Smooth muscle cell (in vitro differentiated cells): ENCODE results near the gene ATP13A3. TPM values are rescaled to one million over a fixed set of nuclear protein-coding genes. Genes with fewer than 3 reads are reported as not detected.
A peak's percentile ranks its signal among the peaks of the same experiment; 100 is the strongest.
"Not testable (repeated sequence)": the region's sequence is repeated elsewhere in the genome, so short reads cannot be mapped to it uniquely, and the experiment has no call there.

Experiments
- DNase-seq: peaks from one replicate; lab custom pipeline; 2025; ENCODE audit not compliant: unreplicated experiment; lab: John Stamatoyannopoulos, UW
- H2AFZ ChIP-seq: fragments of 200-600 bp; sonication (generic); 2 replicates; pipeline ENCODE4 v1.6.0; 2016; ENCODE audit warnings: antibody characterized with exemption, low read depth, mild to moderate bottlenecking
- H3F3A ChIP-seq: fragments of 200-600 bp; sonication (generic); 2 replicates; pipeline ENCODE4 v1.6.0; 2017; ENCODE audit warnings: antibody characterized with exemption, low read depth
- H3K27ac ChIP-seq: fragments of 200-600 bp; sonication (generic); 2 replicates; pipeline ENCODE4 v1.5.1; 2016; ENCODE audit warnings: low read depth, mild to moderate bottlenecking
- H3K27me3 ChIP-seq: fragments of 200-600 bp; sonication (generic); 2 replicates; pipeline ENCODE4 v1.6.1; 2016; ENCODE audit warnings: low read depth, mild to moderate bottlenecking
- H3K36me3 ChIP-seq: fragments of 200-600 bp; sonication (generic); 2 replicates; pipeline ENCODE4 v1.5.1; 2016; ENCODE audit warnings: low read depth
- H3K4me1 ChIP-seq: fragments of 200-600 bp; sonication (generic); 2 replicates; pipeline ENCODE4 v1.5.1; 2016; ENCODE audit warnings: low read depth
- H3K4me2 ChIP-seq: fragments of 200-600 bp; sonication (generic); 2 replicates; pipeline ENCODE4 v1.6.0; 2016; ENCODE audit warnings: mild to moderate bottlenecking
- H3K4me3 ChIP-seq: fragments of 200-600 bp; sonication (generic); 2 replicates; pipeline ENCODE4 v1.5.1; 2016; ENCODE audit warnings: mild to moderate bottlenecking
- H3K79me2 ChIP-seq: fragments of 200-600 bp; sonication (generic); 2 replicates; pipeline ENCODE4 v1.6.0; 2016; ENCODE audit warnings: low read depth, mild to moderate bottlenecking
- H3K9ac ChIP-seq: fragments of 200-600 bp; sonication (generic); 2 replicates; pipeline ENCODE4 v1.6.0; 2016; ENCODE audit warnings: low read depth
- H3K9me3 ChIP-seq: fragments of 200-600 bp; sonication (generic); replicated peaks from 2 replicates; pipeline ENCODE4 v1.5.1; 2016; ENCODE audit warnings: low read depth
- H4K20me1 ChIP-seq: fragments of 200-600 bp; sonication (generic); 2 replicates; pipeline ENCODE4 v1.6.0; 2016; ENCODE audit warnings: low read depth
- WGBS: methylation state at CpG from one replicate; pipeline ENCODE4 v1.1.7; 2016; ENCODE audit warnings: low lambda C conversion rate; 5-methylcytosine and 5-hydroxymethylcytosine counted together
- polyA plus RNA-seq: library from polyadenylated mRNA; unstranded; fragments of >200 nt; fragmentation: Nextera tagmentation; extraction: Ambion mirVana; gene quantifications from 2 replicates; pipeline ENCODE4 v1.2.1, GENCODE V29; 2016
- total RNA-seq: library from RNA; depleted of rRNA; stranded (reverse); fragments of >200 nt; gene quantifications from 2 replicates; pipeline ENCODE4 v1.2.3, GENCODE V29; 2014
- TF ChIP-seq, protein P1 (sequence below): fragments of 200-600 bp; sonication (generic); IDR thresholded peaks from 2 replicates; pipeline ENCODE4 v1.5.1; 2017; ENCODE audit warnings: borderline replicate concordance, mild to moderate bottlenecking, antibody characterized with exemption; ENCODE audit not compliant: insufficient read depth, poor library complexity, severe bottlenecking

ATP13A3 gene
- total and polyA plus RNA-seq, 2 experiments from 2014 or later, result 13.5 to 65.3 TPM

DNA sequence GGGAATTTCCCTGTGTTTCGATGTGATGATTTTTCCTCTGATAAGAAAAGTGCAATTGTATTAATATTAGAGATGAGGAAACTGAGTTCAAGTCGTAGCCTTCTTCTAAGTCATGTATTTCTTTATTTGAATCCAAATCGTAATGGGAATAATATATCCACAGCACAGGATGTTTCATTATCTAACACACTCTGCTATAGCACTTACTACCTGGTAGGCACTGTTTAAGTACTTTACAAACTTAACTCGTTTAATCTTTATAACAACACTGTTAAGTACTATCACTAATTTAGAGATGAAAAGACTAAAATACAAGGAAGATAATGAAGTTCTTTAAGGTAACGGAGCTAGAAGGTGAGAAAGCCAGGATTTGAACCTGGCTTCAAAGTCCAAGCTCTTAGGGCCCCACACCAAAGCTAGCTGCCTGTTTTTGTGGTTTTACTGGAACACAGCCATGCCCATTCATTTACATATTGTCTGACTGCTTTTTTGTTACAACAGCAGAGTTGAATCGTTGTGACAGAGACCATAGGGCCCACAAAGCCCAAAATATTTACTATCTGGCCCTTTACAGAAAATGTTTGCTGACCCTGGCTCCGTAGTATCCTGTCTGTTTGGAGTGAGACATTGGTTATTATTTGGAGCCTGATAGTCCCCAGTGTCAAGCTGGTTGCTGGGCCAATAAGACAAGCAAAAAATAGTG, 9.6 kb upstream of the ATP13A3 start:
- TF ChIP-seq, protein P1, sequence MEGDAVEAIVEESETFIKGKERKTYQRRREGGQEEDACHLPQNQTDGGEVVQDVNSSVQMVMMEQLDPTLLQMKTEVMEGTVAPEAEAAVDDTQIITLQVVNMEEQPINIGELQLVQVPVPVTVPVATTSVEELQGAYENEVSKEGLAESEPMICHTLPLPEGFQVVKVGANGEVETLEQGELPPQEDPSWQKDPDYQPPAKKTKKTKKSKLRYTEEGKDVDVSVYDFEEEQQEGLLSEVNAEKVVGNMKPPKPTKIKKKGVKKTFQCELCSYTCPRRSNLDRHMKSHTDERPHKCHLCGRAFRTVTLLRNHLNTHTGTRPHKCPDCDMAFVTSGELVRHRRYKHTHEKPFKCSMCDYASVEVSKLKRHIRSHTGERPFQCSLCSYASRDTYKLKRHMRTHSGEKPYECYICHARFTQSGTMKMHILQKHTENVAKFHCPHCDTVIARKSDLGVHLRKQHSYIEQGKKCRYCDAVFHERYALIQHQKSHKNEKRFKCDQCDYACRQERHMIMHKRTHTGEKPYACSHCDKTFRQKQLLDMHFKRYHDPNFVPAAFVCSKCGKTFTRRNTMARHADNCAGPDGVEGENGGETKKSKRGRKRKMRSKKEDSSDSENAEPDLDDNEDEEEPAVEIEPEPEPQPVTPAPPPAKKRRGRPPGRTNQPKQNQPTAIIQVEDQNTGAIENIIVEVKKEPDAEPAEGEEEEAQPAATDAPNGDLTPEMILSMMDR, result no peak
- no peak overlapping the region for H3K4me3 ChIP-seq
- 63% methylated on average over 7 of the region's 7 CpGs for WGBS

DNA sequence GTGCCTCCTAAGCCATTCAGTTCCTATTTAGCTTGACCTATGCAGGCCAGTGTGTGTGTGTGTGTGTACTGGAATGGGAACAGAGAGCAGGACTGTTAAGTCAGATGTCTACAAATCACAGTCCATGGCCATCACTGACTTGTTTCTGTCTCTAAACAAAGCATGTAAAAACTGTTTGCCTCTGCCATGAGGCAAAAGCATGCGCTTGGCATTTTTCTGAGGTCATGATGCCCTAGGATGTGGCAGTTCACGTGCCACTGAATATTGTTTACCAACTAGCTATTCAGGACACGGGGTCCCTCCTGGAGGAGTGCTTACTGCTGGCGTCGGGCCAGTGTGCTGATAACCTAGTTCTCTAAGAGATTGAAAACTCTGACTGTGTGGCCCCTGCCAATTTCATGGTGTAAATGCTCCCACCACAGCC, 8.2 kb upstream of the ATP13A3 start:
- H3K27ac ChIP-seq, result peak overlapping the region; percentile 76
- no peak for DNase-seq

More for the DNA sequence above, 9.6 kb upstream of the ATP13A3 start:
- H3F3A ChIP-seq, result no peaks in the 10 kb centered on the region
- peak overlapping the region; percentile 33 for H3K9ac ChIP-seq
- H3K9me3 ChIP-seq, result no peaks in the 10 kb centered on the region
- no peaks in the 10 kb centered on the region for H3K36me3 ChIP-seq
- no peaks in the 10 kb centered on the region for H3K27me3 ChIP-seq
- H3K27ac ChIP-seq, result peak overlapping the region; percentile 59
- H3K4me2 ChIP-seq, result no peak overlapping the region
- H3K79me2 ChIP-seq, result no peaks in the 10 kb centered on the region
- no peak overlapping the region for H2AFZ ChIP-seq
- no peaks in the 10 kb centered on the region for H4K20me1 ChIP-seq
- DNase-seq, result no peak
- H3K4me1 ChIP-seq, result peaks cover 6% of the 10 kb centered on the region

DNA sequence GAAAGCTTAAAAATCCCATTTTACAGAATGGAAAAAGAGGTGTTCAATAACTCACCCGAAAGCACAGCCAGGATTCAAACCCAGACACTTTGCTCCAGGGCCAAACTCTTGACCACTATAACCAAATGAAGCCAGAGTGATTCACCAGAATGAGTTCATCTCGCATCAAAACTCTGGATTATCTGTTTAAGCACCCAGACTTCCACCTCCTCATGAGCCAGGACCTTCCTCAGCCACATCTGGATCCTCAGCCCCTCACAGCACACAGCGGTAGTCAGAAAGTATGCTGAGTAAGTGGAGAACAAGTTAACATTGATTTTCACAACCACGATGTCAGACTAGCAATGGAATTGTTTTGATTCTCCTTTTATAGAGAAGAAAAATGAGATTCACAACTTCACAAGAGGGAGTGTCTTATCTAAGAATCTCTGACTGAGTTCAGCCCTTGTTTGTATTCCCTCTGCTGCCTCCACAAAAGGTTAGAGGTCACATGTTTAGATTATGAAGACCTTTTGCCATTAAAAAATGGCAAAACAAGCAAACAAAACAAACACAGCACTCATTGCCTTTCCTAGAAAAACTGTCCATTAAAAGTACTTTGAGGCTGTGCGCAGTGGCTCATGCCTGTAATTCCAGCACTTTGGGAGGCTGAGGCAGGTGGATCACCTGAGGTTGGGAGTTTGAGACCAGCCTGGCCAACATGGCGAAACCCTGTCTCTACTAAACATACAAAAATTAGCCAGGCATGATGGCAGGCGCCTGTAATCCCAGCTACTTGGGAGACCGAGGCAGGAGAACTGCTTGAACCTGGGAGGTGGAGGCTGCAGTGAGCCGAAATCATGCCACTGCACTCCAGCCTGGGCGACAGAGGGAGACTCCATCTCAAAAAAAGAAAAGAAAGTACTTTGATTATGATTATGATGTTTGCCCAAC, 7.5 kb upstream of the ATP13A3 start:
- H3K27ac ChIP-seq, result peak overlapping the region; percentile 76
- not testable (repeated sequence) for DNase-seq
- peak overlapping the region; percentile 2 for H3K9ac ChIP-seq

More for the DNA sequence above, 8.2 kb upstream of the ATP13A3 start:
- TF ChIP-seq, protein P1, result no peak
- Histone ChIP-seq H4K20me1 (no peaks in the 10 kb centered on the region), H3K27me3 (no peaks in the 10 kb centered on the region), H3K9me3 (no peaks in the 10 kb centered on the region), H2AFZ (no peak overlapping the region), H3K79me2 (no peaks in the 10 kb centered on the region), H3K4me3 (no peak overlapping the region), H3K4me1 (peaks cover 6% of the 10 kb centered on the region), H3F3A (no peaks in the 10 kb centered on the region), H3K4me2 (no peak overlapping the region), H3K9ac (no peak overlapping the region), H3K36me3 (no peaks in the 10 kb centered on the region)
- 88% methylated on average over 5 of the region's 5 CpGs for WGBS

DNA sequence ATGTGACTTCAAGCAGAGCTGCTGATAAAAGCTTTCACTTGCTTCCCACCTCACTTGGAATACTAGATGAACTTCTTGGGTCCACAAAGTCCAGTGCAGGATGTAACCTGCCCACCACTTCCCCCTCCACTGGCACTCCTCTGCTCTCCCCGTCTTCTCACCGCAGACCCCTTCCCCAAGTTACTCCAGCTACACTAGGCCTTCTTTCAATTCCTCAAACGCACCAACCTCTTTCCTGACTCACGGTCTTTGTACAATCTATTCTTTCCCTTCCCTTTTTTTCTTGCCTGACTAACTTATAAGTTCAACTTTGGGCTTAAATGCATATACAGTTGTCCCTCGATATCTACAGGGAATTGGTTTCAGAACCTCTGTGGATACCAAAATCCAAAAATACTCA, 5.2 kb upstream of the ATP13A3 start:
- no peaks in the 10 kb centered on the region for H3K79me2 ChIP-seq
- no peaks in the 10 kb centered on the region for H3K27me3 ChIP-seq
- no peak overlapping the region for H2AFZ ChIP-seq
- DNase-seq, result no peak
- no peak overlapping the region for H3K4me3 ChIP-seq
- H3K36me3 ChIP-seq, result no peaks in the 10 kb centered on the region
- H3K4me2 ChIP-seq, result no peak overlapping the region
- H3F3A ChIP-seq, result peaks cover 21% of the 10 kb centered on the region
- H4K20me1 ChIP-seq, result no peaks in the 10 kb centered on the region
- TF ChIP-seq, protein P1, result no peak
- no peak overlapping the region for H3K9ac ChIP-seq
- peaks cover 6% of the 10 kb centered on the region for H3K4me1 ChIP-seq
- H3K27ac ChIP-seq, result no peak overlapping the region
- H3K9me3 ChIP-seq, result no peaks in the 10 kb centered on the region
- 94% methylated on average over 5 of the region's 5 CpGs for WGBS

More for the DNA sequence above, 7.5 kb upstream of the ATP13A3 start:
- H3F3A ChIP-seq, H3K4me3 ChIP-seq, H4K20me1 ChIP-seq, H3K4me1 ChIP-seq, H3K27me3 ChIP-seq, H2AFZ ChIP-seq, H3K9me3 ChIP-seq, H3K79me2 ChIP-seq, H3K36me3 ChIP-seq, H3K4me2 ChIP-seq: not testable (repeated sequence)
- 63% methylated on average over 10 of the region's 10 CpGs for WGBS
